T-helper 2 cell treated with Interferon-gamma antibody and Interleukin-4, amounts not matched to agents 100 ng/mL and 5 ng/mL, for 36 hours (primary cell): Measurements from ENCODE around the gene PADI3. TPM values are rescaled to one million over a fixed set of nuclear protein-coding genes. Genes with fewer than 3 reads are reported as not detected.

Experiments used
- intact Hi-C: fragments of 100-400 bp; cut with micrococcal nuclease; formaldehyde crosslinking; loops from one replicate; pipeline ENCODE4 v1.15.1; 2023
- total RNA-seq: library from RNA; stranded (reverse); gene quantifications from 2 replicates; pipeline ENCODE4 v1.2.3, GENCODE V29; 2022

The PADI3 gene
- total RNA-seq, 1 donor from 2014 or later = not detected

- intact Hi-C loops = no loop called here
These were observed 23.2 kb downstream of the PADI3 start for GRCh38 chr1:17272066-17272465.

GRCh38 chr1:17272646-17273045 is 23.7 kb downstream of the PADI3 start:
- intact Hi-C loops = no loop called here

- intact Hi-C loops = no loop called here
These were observed 24.2 kb downstream of the PADI3 start for GRCh38 chr1:17273096-17273495.

GRCh38 chr1:17274186-17275170 is 25.6 kb downstream of the PADI3 start:
- intact Hi-C loops = no loop called here

GRCh38 chr1:17276568-17276967 is 27.7 kb downstream of the PADI3 start:
- intact Hi-C loops = no loop called here

GRCh38 chr1:17277511-17278159 is 28.7 kb downstream of the PADI3 start:
- intact Hi-C loops = no loop called here

GRCh38 chr1:17278996-17279830 is 30.3 kb downstream of the PADI3 start:
- intact Hi-C loops = no loop called here

- intact Hi-C loops = no loop called here
These were observed 31.5 kb downstream of the PADI3 start for GRCh38 chr1:17280436-17280835.

GRCh38 chr1:17280894-17281293 is 32.0 kb downstream of the PADI3 start:
- intact Hi-C loops = no loop called here

- intact Hi-C loops = no loop called here
These were observed 32.9 kb downstream of the PADI3 start for GRCh38 chr1:17281775-17282181.

- intact Hi-C loops = no loop called here
These were observed 33.9 kb downstream of the PADI3 start for GRCh38 chr1:17282836-17283235.

- intact Hi-C loops = no loop called here
These were observed 37.7 kb downstream of the PADI3 start for GRCh38 chr1:17286646-17287045.

- intact Hi-C loops = no loop called here
These were observed 38.4 kb downstream of the PADI3 start for GRCh38 chr1:17287130-17287776.

GRCh38 chr1:17289721-17290120 is 40.8 kb downstream of the PADI3 start:
- intact Hi-C loops = no loop called here

GRCh38 chr1:17290553-17290952 is 41.7 kb downstream of the PADI3 start:
- intact Hi-C loops = no loop called here

GRCh38 chr1:17292299-17293160 is 43.6 kb downstream of the PADI3 start:
- intact Hi-C loops = no loop called here

GRCh38 chr1:17293681-17294425 is 45.0 kb downstream of the PADI3 start:
- intact Hi-C loops = no loop called here

- intact Hi-C loops = no loop called here
These were observed 46.4 kb downstream of the PADI3 start for GRCh38 chr1:17295292-17295691.

GRCh38 chr1:17296086-17296485 is 47.2 kb downstream of the PADI3 start:
- intact Hi-C loops = no loop called here
